Umbilical cord (tissue), 2 donors: ENCODE data around the gene DNM1L. TPM values are rescaled to one million over a fixed set of nuclear protein-coding genes. Genes with fewer than 3 reads are reported as not detected.

Experiments used
- DNase-seq: peaks from one replicate; pipeline ENCODE4 v3.0.0-alpha.2; 2015; ENCODE audit warnings: low spot score
- total RNA-seq: library from RNA; depleted of rRNA; stranded (reverse); fragments of >200 nt; gene quantifications from one replicate; pipeline ENCODE4 v1.2.3, GENCODE V29; 2014; ENCODE audit warnings: low replicate concordance; ENCODE audit not compliant: insufficient read depth

Gene DNM1L
- 68.9 TPM for total RNA-seq

- peak; percentile 99 for DNase-seq
Measured at GRCh38 chr12:32679091-32679919, at the start of gene DNM1L. DNM1L (plus strand) TSS chr12:32679301; CDS start chr12:32679364, 63 bp downstream.

GRCh38 chr12:32641287-32641901, 37.7 kb upstream of the DNM1L start:
- no peak for DNase-seq

- DNase-seq, result peak; percentile 52
Measured at GRCh38 chr12:32644431-32644830, 34.7 kb upstream of the DNM1L start.

GRCh38 chr12:32647275-32647674, 31.8 kb upstream of the DNM1L start:
- no peak for DNase-seq

DNA sequence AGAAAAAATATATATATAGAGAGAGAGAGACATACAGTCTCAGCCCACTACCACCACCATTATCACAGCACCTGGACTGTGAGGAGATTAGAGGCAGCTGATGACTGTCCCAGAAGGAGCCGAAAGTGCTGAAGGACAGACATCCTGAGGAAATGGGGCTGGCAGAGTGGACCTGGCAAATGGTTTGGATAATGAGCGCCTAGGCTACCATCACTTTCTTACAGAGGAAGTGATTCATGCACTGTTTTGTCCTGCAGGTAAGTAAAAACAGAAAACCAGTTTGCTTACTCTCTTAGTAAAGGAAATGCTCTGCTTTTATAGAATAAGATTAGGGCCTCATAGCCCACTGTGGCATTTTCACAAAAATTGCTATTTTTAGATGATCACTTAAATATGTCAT, 28.6 kb upstream of the DNM1L start:
- DNase-seq, result no peak

GRCh38 chr12:32651151-32651955, 27.7 kb upstream of the DNM1L start:
- no peak for DNase-seq

DNA sequence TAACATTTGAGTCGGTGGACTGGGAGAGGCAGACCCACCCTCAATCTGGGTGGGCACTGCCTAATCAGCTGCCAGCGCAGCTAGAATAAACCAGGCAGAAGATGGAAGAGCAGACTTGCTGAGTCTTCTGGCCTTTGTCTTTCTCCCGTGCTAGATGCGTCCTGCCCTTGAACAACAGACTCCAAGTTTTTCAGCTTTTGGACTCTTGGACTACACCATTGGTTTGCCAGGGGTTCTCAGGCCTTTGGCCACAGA, 27.2 kb upstream of the DNM1L start:
- no peak for DNase-seq

- no peak for DNase-seq
Measured at GRCh38 chr12:32659908-32660440, 19.1 kb upstream of the DNM1L start.

- DNase-seq, result no peak
Measured at GRCh38 chr12:32661706-32662105, 17.4 kb upstream of the DNM1L start.

GRCh38 chr12:32662665-32663064, 16.4 kb upstream of the DNM1L start:
- DNase-seq, result no peak

GRCh38 chr12:32666018-32666417, 13.1 kb upstream of the DNM1L start:
- DNase-seq, result no peak

GRCh38 chr12:32669584-32669983, 9.5 kb upstream of the DNM1L start:
- DNase-seq, result no peak

DNA sequence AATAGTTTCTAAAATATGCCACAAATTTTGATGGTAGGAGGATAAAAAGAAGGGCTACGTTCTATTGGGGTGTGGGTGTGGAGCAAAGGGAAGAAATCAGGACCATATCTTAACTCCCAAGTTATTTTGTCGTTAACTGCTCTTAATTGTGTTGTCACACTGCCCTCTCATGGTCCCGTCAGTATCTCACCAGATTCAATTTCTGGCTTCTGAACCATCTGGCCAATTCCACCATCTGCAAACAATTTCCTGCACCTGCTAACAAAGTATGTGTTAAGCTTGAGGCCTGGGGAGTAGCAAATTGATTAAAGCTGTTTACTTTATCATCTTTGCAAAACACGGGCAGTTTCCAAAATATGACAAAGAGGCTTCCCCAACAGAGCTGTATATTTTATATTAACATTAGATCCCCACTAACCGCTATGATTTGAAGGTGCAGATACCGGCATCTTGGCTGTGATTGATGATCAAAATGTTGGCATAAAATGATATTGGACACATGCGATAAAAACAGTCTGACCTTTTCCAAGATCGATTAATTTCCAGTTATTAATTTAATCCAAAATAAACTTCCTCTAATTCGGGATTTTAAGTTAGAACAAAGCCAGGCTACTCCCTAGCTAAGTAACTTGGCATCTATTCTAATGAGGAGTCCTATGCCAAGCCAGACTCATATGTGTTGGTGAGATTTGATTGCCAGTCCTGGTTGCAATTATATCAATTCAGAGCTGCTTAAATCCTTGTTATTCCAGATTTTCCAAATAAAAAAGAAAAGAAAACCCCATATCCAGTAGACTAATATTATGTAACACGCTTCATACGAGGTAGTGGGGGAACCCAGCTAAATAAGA, 6.9 kb upstream of the DNM1L start:
- DNase-seq, result peak; percentile 59

DNA sequence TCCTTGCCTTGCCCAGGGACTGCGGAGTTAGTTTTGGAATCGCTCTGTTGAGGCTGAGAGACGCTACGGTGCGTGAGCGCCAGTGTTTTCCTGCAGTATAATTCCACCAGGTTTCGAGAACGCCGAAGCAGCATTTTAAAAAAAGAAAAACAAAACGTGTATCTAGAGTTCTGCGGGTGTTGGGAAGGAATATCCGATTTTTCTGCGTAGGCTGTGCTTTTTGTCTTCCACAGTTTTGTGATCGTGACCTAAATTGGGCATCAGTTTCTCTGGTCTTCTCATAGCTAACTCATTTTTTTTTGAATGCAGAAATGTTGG, 778 bp downstream of the DNM1L start:
- no peak for DNase-seq

GRCh38 chr12:32680787-32681186, 1.7 kb downstream of the DNM1L start:
- no peak for DNase-seq

GRCh38 chr12:32681272-32681671, 2.2 kb downstream of the DNM1L start:
- no peak for DNase-seq

DNA sequence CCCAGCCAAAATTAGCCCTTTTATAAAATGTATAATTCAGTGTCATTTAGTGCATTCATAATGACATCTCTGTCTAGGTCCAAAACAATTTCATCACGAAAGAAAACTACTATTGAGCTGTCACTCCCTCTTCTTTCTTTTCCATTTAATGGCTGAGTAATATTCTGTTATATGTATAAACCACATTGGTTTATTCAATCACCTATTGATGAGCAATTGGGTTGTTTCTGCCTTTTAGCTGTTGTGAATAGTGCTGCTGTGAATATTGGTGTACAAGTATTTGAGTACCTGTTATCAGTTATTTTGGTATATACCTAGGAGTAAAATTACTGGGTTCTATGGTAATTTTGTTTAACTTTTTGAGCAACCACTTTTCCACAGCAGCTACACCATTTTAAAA, 7.2 kb downstream of the DNM1L start:
- DNase-seq, result no peak

- no peak for DNase-seq
Measured at GRCh38 chr12:32688786-32689185, 9.7 kb downstream of the DNM1L start.

- no peak for DNase-seq
Measured at GRCh38 chr12:32690927-32691326, 11.8 kb downstream of the DNM1L start.

- no peak for DNase-seq
Measured at GRCh38 chr12:32692358-32692757, 13.3 kb downstream of the DNM1L start.

GRCh38 chr12:32693036-32693435, 13.9 kb downstream of the DNM1L start:
- no peak for DNase-seq

GRCh38 chr12:32695787-32696186, 16.7 kb downstream of the DNM1L start:
- DNase-seq, result no peak
